Lower lobe of right lung (tissue), 2 donors: Measurements from ENCODE around the gene HELLS. TPM values are rescaled to one million over a fixed set of nuclear protein-coding genes. Genes with fewer than 3 reads are reported as not detected.
"Not testable (repeated sequence)": the region's sequence is repeated elsewhere in the genome, so short reads cannot be mapped to it uniquely, and the experiment has no call there.

ENCODE experiments used
- ATAC-seq, 2 donors: fragments of 200-7000 bp; cut with Tn5 transposase; one replicate each; pipeline ENCODE4 v1.9.1; 2020 to 2022; ENCODE audit warnings: mild to moderate bottlenecking in 2 of 2, moderate library complexity in 2 of 2
- DNase-seq: peaks from one replicate; pipeline ENCODE4 v3.0.0-alpha.2; 2020
- H3K27ac ChIP-seq: fragments of 200-600 bp; one replicate; pipeline ENCODE4 v1.8.0; 2022
- H3K27me3 ChIP-seq: fragments of 200-600 bp; one replicate; pipeline ENCODE4 v1.8.0; 2022; ENCODE audit warnings: low read depth
- H3K36me3 ChIP-seq: fragments of 200-600 bp; one replicate; pipeline ENCODE4 v1.8.0; 2022; ENCODE audit warnings: mild to moderate bottlenecking
- H3K4me1 ChIP-seq: fragments of 200-600 bp; one replicate; pipeline ENCODE4 v1.8.0; 2022
- H3K4me3 ChIP-seq: fragments of 200-600 bp; one replicate; pipeline ENCODE4 v1.8.0; 2022; ENCODE audit warnings: mild to moderate bottlenecking
- H3K9me3 ChIP-seq: fragments of 200-600 bp; one replicate; pipeline ENCODE4 v1.8.0; 2022
- CTCF ChIP-seq: fragments of 200-600 bp; IDR thresholded peaks from one replicate; pipeline ENCODE4 v1.8.0; 2022; ENCODE audit warnings: antibody characterized with exemption, mild to moderate bottlenecking
- intact Hi-C: fragments of 100-400 bp; cut with DNase I; formaldehyde crosslinking; loops from one replicate; pipeline ENCODE4 v1.11.0; 2022
- total RNA-seq: library from RNA; stranded (reverse); fragmentation: NEBNext Ultra II Directional; extraction: Animal tissue kit (Norgen Biotek cat#: 25700); gene quantifications from one replicate; pipeline ENCODE4 v1.2.1, GENCODE V29; 2021
- donor health status: DM: no; HTN: yes; CAD: no; lungs with severe emphysema.

Gene HELLS
- total RNA-seq, 1 donor from 2014 or later = 2.7 TPM

GRCh38 chr10:94627511-94627910 is 81.9 kb downstream of the HELLS start:
- TF ChIP-seq CTCF = no peak
- DNase-seq (no peak), ATAC-seq (no peak)
- H3K9me3 ChIP-seq = no peaks in the 10 kb centered on the region
- H3K36me3 ChIP-seq = no peaks in the 10 kb centered on the region
- H3K27ac ChIP-seq = no peak overlapping the region
- intact Hi-C loops = no loop called here
- H3K4me3 ChIP-seq = no peak overlapping the region
- no peaks in the 10 kb centered on the region for H3K4me1 ChIP-seq
- H3K27me3 ChIP-seq = no peaks in the 10 kb centered on the region

GRCh38 chr10:94630017-94630688 is 84.6 kb downstream of the HELLS start:
- no peaks in the 10 kb centered on the region for H3K36me3 ChIP-seq
- peaks cover 5% of the 10 kb centered on the region for H3K9me3 ChIP-seq
- no peak overlapping the region for H3K27ac ChIP-seq
- no peaks in the 10 kb centered on the region for H3K27me3 ChIP-seq
- TF ChIP-seq CTCF = peak; percentile 52
- DNase-seq (no peak), ATAC-seq (no peak)
- H3K4me3 ChIP-seq = no peak overlapping the region
- no peaks in the 10 kb centered on the region for H3K4me1 ChIP-seq
- intact Hi-C loops = no loop called here

- DNase-seq = no peak
- ATAC-seq = no peak
- intact Hi-C loops = no loop called here
- Histone ChIP-seq H3K4me3 (no peak overlapping the region), H3K4me1 (no peaks in the 10 kb centered on the region), H3K9me3 (peaks cover 5% of the 10 kb centered on the region), H3K27me3 (no peaks in the 10 kb centered on the region), H3K27ac (no peak overlapping the region), H3K36me3 (no peaks in the 10 kb centered on the region)
- TF ChIP-seq CTCF = no peak
Measured at GRCh38 chr10:94631077-94631875, 85.7 kb downstream of the HELLS start.

GRCh38 chr10:94632954-94633353 is 87.4 kb downstream of the HELLS start:
- Histone ChIP-seq H3K27me3 (no peaks in the 10 kb centered on the region), H3K9me3 (peaks cover 12% of the 10 kb centered on the region), H3K4me3 (no peak overlapping the region), H3K4me1 (no peaks in the 10 kb centered on the region), H3K27ac (no peak overlapping the region), H3K36me3 (no peaks in the 10 kb centered on the region)
- no peak for ATAC-seq
- TF ChIP-seq CTCF = no peak
- intact Hi-C loops = no loop called here
- DNase-seq = no peak

GRCh38 chr10:94638097-94638496 is 92.5 kb downstream of the HELLS start:
- H3K27me3 ChIP-seq, H3K36me3 ChIP-seq, H3K27ac ChIP-seq, H3K4me3 ChIP-seq, H3K4me1 ChIP-seq, intact Hi-C loops, DNase-seq, ATAC-seq: not testable (repeated sequence)
- H3K9me3 ChIP-seq = peaks cover 20% of the 10 kb centered on the region

- Histone ChIP-seq H3K36me3 (no peaks in the 10 kb centered on the region), H3K27ac (no peak overlapping the region), H3K4me3 (no peak overlapping the region), H3K9me3 (peaks cover 19% of the 10 kb centered on the region), H3K27me3 (no peaks in the 10 kb centered on the region), H3K4me1 (no peaks in the 10 kb centered on the region)
- intact Hi-C loops = no loop called here
- no peak for TF ChIP-seq CTCF
- ATAC-seq (no peak), DNase-seq (no peak)
Measured at GRCh38 chr10:94639902-94640301, 94.3 kb downstream of the HELLS start.
